HG03097 (cell line): ENCODE measurements around the gene ARL6IP6.
"Not testable (repeated sequence)": the region's sequence is repeated elsewhere in the genome, so short reads cannot be mapped to it uniquely, and the experiment has no call there.

Experiments used
- ATAC-seq: cut with Tn5 transposase; IDR thresholded peaks from one replicate; pipeline ENCODE4 v1.9.1; 2021; ENCODE audit not compliant: unreplicated experiment, low FRiP score

ARL6IP6 gene

DNA sequence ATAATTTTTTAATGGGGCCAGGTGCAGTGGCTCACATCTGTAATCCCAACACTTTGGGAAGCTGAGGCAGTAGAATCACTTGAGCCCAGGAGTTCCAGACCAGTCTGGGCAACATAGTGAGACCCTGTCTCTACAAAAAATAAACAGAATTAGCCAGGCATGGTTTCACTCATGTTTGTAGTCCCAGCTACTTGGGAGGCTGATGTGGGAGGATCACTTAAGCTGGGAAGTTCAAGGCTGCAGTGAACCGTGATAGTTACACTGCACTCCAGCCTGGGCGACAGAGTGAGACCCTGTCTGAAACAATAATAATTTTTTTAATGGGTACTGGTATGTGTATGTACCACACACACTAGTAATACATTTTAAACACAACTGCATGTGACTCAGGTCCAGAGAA lies 2.4 kb downstream of the ARL6IP6 start:
- ATAC-seq: no peak

GRCh38 chr2:152722639-152723038 lies 4.2 kb downstream of the ARL6IP6 start:
- not testable (repeated sequence) for ATAC-seq

DNA sequence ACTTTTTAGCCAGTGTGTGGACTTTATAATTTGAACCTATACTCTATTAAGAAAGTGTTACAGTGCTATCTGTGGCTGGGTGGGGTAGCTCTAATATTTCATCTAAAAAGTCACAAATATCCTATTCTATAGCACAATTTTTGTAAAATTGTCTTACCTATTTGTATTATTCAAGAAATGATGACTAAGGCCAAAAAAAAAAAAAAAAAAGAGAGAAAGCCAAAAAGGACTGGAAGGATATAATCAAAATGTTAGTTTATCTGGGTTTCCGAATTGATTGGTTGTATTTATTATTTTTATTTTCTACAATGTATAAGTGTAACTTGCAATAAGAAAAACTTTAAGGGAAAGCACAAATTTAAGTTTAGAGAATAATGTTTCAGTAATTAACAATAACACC lies 5.5 kb downstream of the ARL6IP6 start:
- ATAC-seq: no peak

- ATAC-seq: no peak
Observed at GRCh38 chr2:152729844-152730243, 11.4 kb downstream of the ARL6IP6 start.

- ATAC-seq: peak; percentile 76
Observed at GRCh38 chr2:152730591-152731333, 12.3 kb downstream of the ARL6IP6 start.

GRCh38 chr2:152737509-152737908 lies 19.1 kb downstream of the ARL6IP6 start:
- ATAC-seq: not testable (repeated sequence)

GRCh38 chr2:152738438-152738837 lies 20.0 kb downstream of the ARL6IP6 start:
- ATAC-seq: no peak

DNA sequence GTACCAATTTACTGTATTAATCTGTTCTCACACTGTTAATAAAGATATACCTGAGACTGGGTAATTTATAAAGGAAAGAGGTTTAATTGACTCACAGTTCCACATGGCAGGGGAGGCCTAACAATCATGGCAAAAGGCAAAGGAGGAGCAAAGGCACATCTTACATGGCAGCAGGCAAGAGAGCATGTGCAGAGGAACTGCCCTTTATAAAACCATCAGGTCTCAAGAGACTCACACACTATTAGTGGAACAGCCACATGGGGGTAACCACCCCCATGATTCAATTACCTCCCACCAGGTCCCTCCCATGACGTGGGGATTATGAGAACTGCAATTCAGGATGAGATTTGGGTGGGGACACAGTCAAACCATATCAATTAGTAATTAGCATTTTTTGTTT lies 21.3 kb downstream of the ARL6IP6 start:
- not testable (repeated sequence) for ATAC-seq

- peak; percentile 74 for ATAC-seq
Observed at GRCh38 chr2:152740743-152741328, 22.4 kb downstream of the ARL6IP6 start.

GRCh38 chr2:152743002-152743401 lies 24.6 kb downstream of the ARL6IP6 start:
- ATAC-seq: no peak

DNA sequence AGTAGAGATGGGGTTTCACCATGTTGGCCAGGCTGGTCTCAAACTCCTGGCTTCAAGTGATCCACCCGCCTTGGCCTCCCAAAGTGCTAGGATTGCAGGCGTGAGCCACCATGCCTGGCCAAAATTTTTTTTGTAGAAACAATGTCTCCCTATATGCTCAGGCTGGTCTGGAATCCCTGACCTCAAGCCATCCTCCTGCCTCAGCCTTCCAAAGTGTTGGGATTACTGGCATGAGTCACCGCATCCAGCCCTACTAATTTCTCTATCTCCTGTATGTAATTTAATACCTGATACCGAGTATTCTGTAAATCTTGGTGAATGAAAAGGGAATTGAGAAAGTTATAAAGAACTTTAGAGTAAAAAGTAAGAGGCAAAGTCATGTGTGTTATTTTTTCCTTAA lies 29.3 kb downstream of the ARL6IP6 start:
- ATAC-seq: not testable (repeated sequence)

DNA sequence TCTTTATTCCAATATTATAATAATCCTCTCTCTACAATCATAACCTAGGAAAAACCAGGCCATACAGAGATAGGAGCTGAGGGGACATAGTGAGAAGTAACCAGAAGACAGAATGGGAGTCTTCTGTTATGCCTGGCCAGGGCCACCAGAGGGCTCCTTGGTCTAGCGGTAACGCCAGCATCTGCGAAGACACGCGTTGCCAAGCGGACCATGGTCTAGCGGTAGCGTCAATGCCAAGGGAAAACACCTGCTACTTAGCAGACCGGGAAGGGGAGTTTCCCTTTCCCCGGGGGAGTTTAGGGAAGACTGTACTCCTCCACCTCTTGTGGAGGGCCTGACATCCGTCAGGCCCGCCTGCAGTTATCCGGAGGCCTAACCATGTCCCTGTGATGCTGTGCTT lies 36.6 kb downstream of the ARL6IP6 start:
- no peak for ATAC-seq

- ATAC-seq: no peak
Observed at GRCh38 chr2:152759290-152760072, 41.1 kb downstream of the ARL6IP6 start.

GRCh38 chr2:152761214-152761613 lies 42.8 kb downstream of the ARL6IP6 start:
- no peak for ATAC-seq

GRCh38 chr2:152762202-152762601 lies 43.8 kb downstream of the ARL6IP6 start:
- ATAC-seq: no peak

- not testable (repeated sequence) for ATAC-seq
Observed at GRCh38 chr2:152763208-152763607, 44.8 kb downstream of the ARL6IP6 start.

- no peak for ATAC-seq
Observed at GRCh38 chr2:152763651-152764050, 45.2 kb downstream of the ARL6IP6 start.

- ATAC-seq: no peak
Observed at GRCh38 chr2:152766928-152767327, 48.5 kb downstream of the ARL6IP6 start.

GRCh38 chr2:152781175-152781574 lies 62.8 kb downstream of the ARL6IP6 start:
- no peak for ATAC-seq

DNA sequence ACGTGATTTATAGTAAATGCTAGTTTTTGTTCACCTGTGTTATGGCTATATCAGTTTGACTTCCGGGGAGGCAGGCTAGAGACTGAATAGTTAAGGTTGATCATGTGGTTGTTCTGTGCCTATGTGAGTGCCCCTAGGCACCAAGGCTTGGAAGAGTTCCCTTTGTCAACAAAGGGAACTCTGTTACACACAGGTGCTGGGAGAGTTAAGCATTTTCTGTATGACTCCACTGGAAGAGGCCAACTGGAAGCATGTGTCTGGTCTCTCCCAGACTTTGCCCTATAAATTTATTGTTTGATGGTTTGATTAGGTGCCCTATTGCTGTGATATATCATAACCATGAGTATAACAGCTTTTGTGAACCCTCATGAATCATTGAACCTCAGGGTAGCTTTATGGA lies 63.8 kb downstream of the ARL6IP6 start:
- no peak for ATAC-seq

DNA sequence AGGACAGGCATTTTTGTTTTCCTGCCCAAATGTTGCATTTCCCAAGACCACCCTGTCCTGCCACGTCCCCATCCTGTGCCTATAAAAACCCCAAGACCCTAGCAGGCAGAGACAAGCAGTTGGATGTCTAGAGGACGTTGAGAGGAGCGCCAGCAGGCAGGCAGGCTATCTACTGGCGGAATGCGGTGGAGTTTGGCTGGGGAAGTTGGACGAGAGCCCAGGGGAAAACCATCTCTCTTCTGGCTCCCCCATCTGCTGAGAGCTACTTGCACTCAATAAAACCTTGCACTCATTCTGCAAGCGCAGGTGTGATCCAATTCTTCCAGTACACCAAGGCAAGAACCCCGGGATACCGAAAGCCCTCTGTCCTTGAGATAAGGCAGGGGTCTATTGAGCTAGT lies 72.5 kb downstream of the ARL6IP6 start:
- no peak for ATAC-seq

GRCh38 chr2:152791979-152792378 lies 73.6 kb downstream of the ARL6IP6 start:
- ATAC-seq: no peak
